Transverse colon (tissue), 4 donors: ENCODE data around the gene NRP1. TPM values are rescaled to one million over a fixed set of nuclear protein-coding genes. Genes with fewer than 3 reads are reported as not detected.

Experiments used
- DNase-seq: peaks from one replicate; pipeline ENCODE4 v3.0.0-alpha.2; 2019
- H3K27ac ChIP-seq, 4 donors: fragments of 200-600 bp; sonication (generic); 2 replicates each; pipeline ENCODE4 v1.5.1; 2016 to 2018; ENCODE audit warnings: inconsistent platforms in 4 of 4
- H3K27me3 ChIP-seq: fragments of 200-600 bp; sonication (generic); 2 replicates; pipeline ENCODE4 v1.5.1; 2017; ENCODE audit warnings: inconsistent platforms
- H3K36me3 ChIP-seq, 4 donors: fragments of 200-600 bp; sonication (generic); 2 replicates each; pipeline ENCODE4 v1.5.1; 2017 to 2019; ENCODE audit warnings: inconsistent platforms in 4 of 4
- H3K4me1 ChIP-seq, 4 donors: fragments of 200-600 bp; sonication (generic); 2 replicates each; pipeline ENCODE4 v1.5.1; 2017 to 2020; ENCODE audit warnings: inconsistent platforms in 4 of 4
- H3K4me3 ChIP-seq, 4 donors: fragments of 200-600 bp; sonication (generic); 1 replicate in 1 of 4; 2 replicates in 3 of 4; pipeline versions ENCODE4 v1.5.1 to v1.6.1; 2017 to 2019; ENCODE audit warnings: inconsistent platforms in 4 of 4
- H3K9me3 ChIP-seq, 2 donors: fragments of 200-600 bp; sonication (generic); 2 replicates each; pipeline ENCODE4 v1.5.1; 2017 to 2019; ENCODE audit warnings: inconsistent platforms in 2 of 2
- CTCF ChIP-seq, 5 experiments: fragments of 200-600 bp in 3 of 5; fragments of 450-650 bp in 2 of 5; sonication (generic) in 3 of 5; IDR thresholded peaks; 1 replicate in 2 of 5; 2 replicates in 3 of 5; pipeline ENCODE4 v1.5.1; 2016 to 2017; ENCODE audit warnings: antibody characterized with exemption in 5 of 5, inconsistent platforms in 3 of 5, mild to moderate bottlenecking in 2 of 5, moderate library complexity in 1 of 5
- EP300 ChIP-seq: sonication (generic); formaldehyde crosslinking; IDR thresholded peaks from one replicate; pipeline ENCODE4 v1.6.1; 2017; ENCODE audit warnings: antibody characterized with exemption, low read depth
- POLR2A ChIP-seq: fragments of 450-650 bp; IDR thresholded peaks from one replicate; pipeline ENCODE4 v1.6.1; 2016; ENCODE audit warnings: antibody characterized with exemption, mild to moderate bottlenecking, moderate library complexity
- POLR2AphosphoS5 ChIP-seq, 3 donors: sonication (generic); formaldehyde crosslinking; IDR thresholded peaks; one replicate each; pipeline ENCODE4 v1.6.1; 2016; ENCODE audit warnings: antibody characterized with exemption in 3 of 3
- WGBS, 2 donors: methylation state at CpG; one replicate each; pipeline ENCODE4 v1.1.5; 2018; ENCODE audit warnings: low coverage in 1 of 2; 5-methylcytosine and 5-hydroxymethylcytosine counted together
- in situ Hi-C, 4 donors: fragments of 200-750 bp; cut with MboI; loops; one replicate each; pipeline versions ENCODE4 v1.15.0 to v1.15.1; 2017; ENCODE audit warnings: low sequenced_read_pairs in 3 of 4, low pct_ligation_motif_present in 1 of 4, low pct_unique_long_range_greater_than_20kb in 1 of 4
- intact Hi-C: fragments of 100-400 bp; cut with DNase I; formaldehyde crosslinking; loops from one replicate; pipeline ENCODE4 v1.15.1; 2023; ENCODE audit warnings: low total_unique reads
- total RNA-seq, 4 donors: library from RNA; depleted of rRNA; stranded (reverse); fragments of >200 nt; gene quantifications; one replicate each; pipeline ENCODE4 v1.1.0, GENCODE V29; 2016

The NRP1 gene
- total RNA-seq, 4 donors from 2014 or later, result 14.1 to 35.5 (median 19.5) TPM

- Histone ChIP-seq H3K27me3 (no peaks in the 10 kb centered on the region), H3K9me3 (no peaks in the 10 kb centered on the region), H3K4me1 (peaks cover 0 to 4% (median 2%) of the 10 kb centered on the region in 4 donors), H3K27ac (no peak overlapping the region), H3K4me3 (no peak overlapping the region), H3K36me3 (no peaks in the 10 kb centered on the region)
- intact Hi-C loops, result no loop called here
- TF ChIP-seq EP300, result no peak
- TF ChIP-seq CTCF (IDR thresholded peaks at IDR 0.05), result no peak
- no peak for TF ChIP-seq POLR2AphosphoS5 (IDR thresholded peaks at IDR 0.05)
- TF ChIP-seq POLR2A, result no peak
- no peak for DNase-seq
- in situ Hi-C loops, result no loop called here
- WGBS, 2 donors, result 58 to 72% methylated on average over 2 of the region's 2 CpGs
Measured at GRCh38 chr10:33244354-33244967, 90.0 kb downstream of the NRP1 start.

- Histone ChIP-seq H3K36me3 (no peaks in the 10 kb centered on the region), H3K4me3 (no peak overlapping the region), H3K4me1 (peaks cover 0 to 4% (median 2%) of the 10 kb centered on the region in 4 donors), H3K9me3 (no peaks in the 10 kb centered on the region), H3K27me3 (no peaks in the 10 kb centered on the region), H3K27ac (no peak overlapping the region)
- 84 to 100% methylated on average over 1 to 2 of the region's 2 CpGs for WGBS, 2 donors
- in situ Hi-C loops (no loop called here), intact Hi-C loops (no loop called here)
- DNase-seq, result no peak
- TF ChIP-seq CTCF (IDR thresholded peaks at IDR 0.05), result no peak
- TF ChIP-seq EP300, result no peak
- TF ChIP-seq POLR2A, result no peak
- TF ChIP-seq POLR2AphosphoS5 (IDR thresholded peaks at IDR 0.05), result no peak
Measured at GRCh38 chr10:33243703-33244102, 90.8 kb downstream of the NRP1 start.

GRCh38 chr10:33242931-33243330 lies 91.5 kb downstream of the NRP1 start:
- no peaks in the 10 kb centered on the region for H3K27me3 ChIP-seq
- H3K27ac ChIP-seq, result no peak overlapping the region
- intact Hi-C loops, result no loop called here
- H3K4me1 ChIP-seq, result peaks cover 0 to 4% (median 2%) of the 10 kb centered on the region in 4 donors
- 93% methylated on average over 5 of the region's 5 CpGs; no CpG with 5 or more reads in 1 of the 2 donors for WGBS, 2 donors
- no peak for DNase-seq
- H3K36me3 ChIP-seq, result no peaks in the 10 kb centered on the region
- in situ Hi-C loops, result no loop called here
- H3K4me3 ChIP-seq, result no peak overlapping the region
- TF ChIP-seq CTCF (IDR thresholded peaks at IDR 0.05), result no peak
- TF ChIP-seq EP300, result no peak
- TF ChIP-seq POLR2AphosphoS5 (IDR thresholded peaks at IDR 0.05), result no peak
- no peak for TF ChIP-seq POLR2A
- no peaks in the 10 kb centered on the region for H3K9me3 ChIP-seq

GRCh38 chr10:33241351-33241750 lies 93.1 kb downstream of the NRP1 start:
- in situ Hi-C loops (no loop called here), intact Hi-C loops (no loop called here)
- Histone ChIP-seq H3K36me3 (no peaks in the 10 kb centered on the region), H3K27ac (no peak overlapping the region), H3K27me3 (no peaks in the 10 kb centered on the region), H3K9me3 (no peaks in the 10 kb centered on the region), H3K4me1 (peaks cover 0 to 4% (median 2%) of the 10 kb centered on the region in 4 donors), H3K4me3 (no peak overlapping the region)
- no peak for DNase-seq
- 68 to 69% methylated on average over 2 to 4 of the region's 4 CpGs for WGBS, 2 donors
- no peak for TF ChIP-seq EP300
- TF ChIP-seq POLR2AphosphoS5 (IDR thresholded peaks at IDR 0.05), result no peak
- no peak for TF ChIP-seq POLR2A
- TF ChIP-seq CTCF (IDR thresholded peaks at IDR 0.05), result no peak
